Cardiac fibroblast (primary cell): ENCODE data around the gene MYADML2.

Experiments
- DNase-seq, 2 donors: peaks; one replicate each; pipeline versions ENCODE4 v3.0.0 to v3.0.0-alpha.2; 2010; ENCODE audit warnings: low read depth in 2 of 2
- H3K4me3 ChIP-seq, 2 donors: replicated peaks in 1 of 2; 1 replicate in 1 of 2; 2 replicates in 1 of 2; pipeline ENCODE4 v1.5.1; 2011; ENCODE audit warnings: low read depth in 2 of 2, low read length in 2 of 2, mild to moderate bottlenecking in 2 of 2, moderate library complexity in 1 of 2
- TF ChIP-seq, protein P1 (sequence below): IDR thresholded peaks from one replicate; pipeline ENCODE4 v1.5.1; 2011; ENCODE audit warnings: low read depth, mild to moderate bottlenecking, low read length, inconsistent platforms

Gene MYADML2

DNA sequence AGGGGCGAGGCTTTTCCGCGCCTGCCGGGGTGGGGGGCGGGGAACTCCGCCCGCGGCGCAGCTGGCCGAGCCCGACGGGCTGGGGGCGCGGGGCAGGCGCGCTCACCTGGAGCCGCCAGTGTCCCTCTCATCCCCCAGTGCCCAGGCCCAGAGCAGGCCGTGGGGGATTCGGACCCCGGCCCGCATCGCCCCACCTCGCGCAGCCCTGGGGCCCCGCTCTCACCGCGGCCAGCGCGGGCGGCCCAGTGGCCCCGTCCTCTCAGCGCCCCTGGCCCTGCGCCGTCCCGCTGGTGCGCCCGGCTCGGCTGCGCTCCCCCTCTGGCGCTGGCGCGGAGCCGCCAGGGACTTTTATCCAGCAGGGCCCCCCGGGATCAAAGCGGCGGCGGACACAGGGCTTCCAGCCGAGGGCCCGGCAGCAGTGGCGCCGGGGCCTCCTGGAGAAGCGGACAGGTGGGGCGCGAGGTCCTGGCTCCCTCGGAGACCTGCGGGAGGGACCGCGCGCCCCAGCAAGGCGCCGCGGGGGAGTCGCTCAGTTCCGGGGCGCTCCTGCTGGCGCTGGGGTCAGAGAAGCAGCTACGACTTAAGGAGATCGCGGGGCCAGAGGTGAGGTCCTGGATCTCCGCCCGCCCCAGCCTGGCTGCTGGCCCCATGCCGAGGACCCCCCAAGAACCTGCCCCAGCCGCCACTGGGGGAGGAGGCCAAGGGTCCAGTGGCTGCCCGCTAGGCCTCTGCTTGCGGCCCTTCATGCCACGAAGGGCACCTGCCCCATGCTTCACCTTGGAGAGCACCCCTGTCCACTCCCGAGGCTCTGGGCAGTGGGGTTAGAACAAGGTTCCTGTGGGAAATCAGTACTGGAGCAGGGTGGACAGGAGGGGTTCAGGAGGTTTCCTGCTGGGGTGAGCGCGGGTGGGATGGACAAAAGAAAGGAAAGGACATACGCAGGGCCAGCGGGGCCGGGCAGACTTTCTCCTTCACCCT is 14.8 kb upstream of the MYADML2 start:
- no peak overlapping the region for H3K4me3 ChIP-seq
- DNase-seq = no peak
- TF ChIP-seq, protein P1, sequence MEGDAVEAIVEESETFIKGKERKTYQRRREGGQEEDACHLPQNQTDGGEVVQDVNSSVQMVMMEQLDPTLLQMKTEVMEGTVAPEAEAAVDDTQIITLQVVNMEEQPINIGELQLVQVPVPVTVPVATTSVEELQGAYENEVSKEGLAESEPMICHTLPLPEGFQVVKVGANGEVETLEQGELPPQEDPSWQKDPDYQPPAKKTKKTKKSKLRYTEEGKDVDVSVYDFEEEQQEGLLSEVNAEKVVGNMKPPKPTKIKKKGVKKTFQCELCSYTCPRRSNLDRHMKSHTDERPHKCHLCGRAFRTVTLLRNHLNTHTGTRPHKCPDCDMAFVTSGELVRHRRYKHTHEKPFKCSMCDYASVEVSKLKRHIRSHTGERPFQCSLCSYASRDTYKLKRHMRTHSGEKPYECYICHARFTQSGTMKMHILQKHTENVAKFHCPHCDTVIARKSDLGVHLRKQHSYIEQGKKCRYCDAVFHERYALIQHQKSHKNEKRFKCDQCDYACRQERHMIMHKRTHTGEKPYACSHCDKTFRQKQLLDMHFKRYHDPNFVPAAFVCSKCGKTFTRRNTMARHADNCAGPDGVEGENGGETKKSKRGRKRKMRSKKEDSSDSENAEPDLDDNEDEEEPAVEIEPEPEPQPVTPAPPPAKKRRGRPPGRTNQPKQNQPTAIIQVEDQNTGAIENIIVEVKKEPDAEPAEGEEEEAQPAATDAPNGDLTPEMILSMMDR = no peak

DNA sequence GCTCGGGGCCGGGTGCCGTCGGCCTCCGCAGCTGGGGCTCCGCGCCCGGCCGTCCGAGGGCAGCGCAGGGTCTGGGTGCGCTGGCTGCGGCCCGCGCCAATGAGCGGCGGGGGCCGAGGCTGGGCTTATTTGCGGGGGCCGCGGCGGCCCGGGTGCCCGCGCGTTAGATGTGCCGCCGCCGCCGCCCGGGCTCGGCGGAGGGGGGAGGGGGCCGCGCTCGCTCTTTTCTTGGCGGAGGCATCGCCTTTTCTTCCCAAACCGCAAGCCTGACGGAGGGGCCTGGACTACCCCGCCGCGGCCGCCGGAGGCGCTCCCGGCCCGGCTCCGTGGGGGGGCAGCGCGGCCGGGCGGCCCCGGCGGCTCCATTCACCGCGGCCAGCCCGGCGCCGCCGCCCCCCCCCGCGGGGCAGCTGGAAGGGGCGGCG is 14.1 kb upstream of the MYADML2 start, which contains the start of gene NOTUM:
Gene NOTUM, minus strand, starts transcription at position 101 of the 425 bp plus-strand sequence. CDS start 278 bp downstream, outside the sequence.
- no peak within 1 kb of the TSS for H3K4me3 ChIP-seq

DNA sequence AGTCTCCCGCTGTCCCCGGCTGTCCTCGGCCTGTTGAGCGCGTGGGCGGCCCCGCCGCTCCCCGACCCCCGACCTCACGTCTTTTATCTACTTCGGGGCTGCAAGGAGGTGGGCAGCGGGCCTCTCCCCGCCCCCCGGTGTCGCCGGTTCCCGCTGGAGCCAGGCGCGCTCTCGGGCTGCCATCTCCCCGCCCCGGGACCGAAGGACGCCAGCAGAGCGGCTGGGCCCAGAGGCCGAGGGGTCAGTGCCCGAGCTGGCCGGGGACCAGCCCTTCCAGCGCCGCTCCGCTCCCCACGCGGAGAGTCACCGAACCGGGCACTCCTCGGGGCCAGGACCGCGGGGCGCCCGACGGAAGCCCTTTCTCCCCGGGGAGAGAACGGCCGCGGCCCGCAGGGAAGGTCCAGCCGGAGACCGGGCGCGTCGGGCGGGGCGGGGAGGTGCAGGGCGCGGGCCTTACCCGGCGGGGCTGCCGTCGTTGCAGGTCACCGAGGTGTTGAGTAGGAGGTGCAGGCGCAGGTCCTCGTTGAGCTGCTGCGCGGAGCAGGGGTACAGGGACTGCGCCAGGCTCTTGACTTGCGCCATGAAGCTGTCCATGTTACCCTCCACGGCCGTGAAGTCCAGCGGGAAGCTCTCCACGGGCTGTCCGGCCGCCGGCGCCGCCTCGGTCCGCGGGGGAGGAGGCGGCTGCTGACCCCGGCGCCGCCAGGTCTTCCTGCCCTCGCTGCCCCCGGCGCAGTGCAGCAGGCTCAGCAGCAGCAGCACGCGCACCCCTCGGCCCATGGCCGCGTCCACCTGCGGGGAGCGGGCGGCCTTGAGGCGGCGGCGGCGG is 13.3 kb upstream of the MYADML2 start:
- DNase-seq = no peak
- TF ChIP-seq, protein P1 = no peak
- H3K4me3 ChIP-seq = no peak overlapping the region

More for the DNA sequence above, 14.1 kb upstream of the MYADML2 start, which contains the start of gene NOTUM:
- DNase-seq = peak in 1 of 2 donors; percentile 45
- TF ChIP-seq, protein P1 = peak; percentile 26

DNA sequence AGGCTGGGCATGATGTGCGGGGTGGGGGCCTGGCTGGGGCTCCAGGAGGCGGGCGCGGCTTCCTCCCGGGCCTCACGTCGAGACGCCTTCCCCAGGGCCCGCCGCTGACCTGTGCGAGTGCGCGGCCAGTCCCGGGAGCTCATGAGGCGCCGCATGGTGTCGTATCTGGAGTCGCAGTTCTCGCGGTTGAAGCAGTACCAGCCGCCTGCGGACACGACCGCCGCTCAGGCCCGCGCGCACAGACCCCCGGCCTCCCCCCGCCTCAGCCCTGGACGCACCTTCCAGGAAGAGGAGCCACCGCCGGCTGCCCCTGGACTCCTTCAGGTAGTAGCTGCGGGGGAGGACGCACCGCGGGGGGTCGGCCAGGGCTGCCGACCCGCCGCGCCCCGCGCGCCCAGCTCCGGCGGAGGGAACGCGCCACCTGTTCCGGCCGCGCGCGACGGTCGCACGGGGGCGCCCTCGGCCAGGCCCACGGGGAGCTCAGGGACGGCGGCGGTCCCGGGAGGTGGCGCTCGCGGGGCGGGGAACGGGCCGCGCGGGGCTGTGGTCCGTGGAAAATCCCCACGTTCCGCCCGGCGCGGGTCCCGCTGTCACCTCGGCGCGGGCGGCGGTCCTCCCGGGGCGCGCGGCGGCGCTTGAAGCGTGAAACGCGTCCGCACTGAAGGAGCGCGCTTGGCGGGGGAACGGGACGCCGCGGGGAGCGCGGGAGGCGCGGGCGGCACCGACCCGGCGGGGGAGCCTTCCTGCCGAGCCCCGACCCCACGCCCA is 12.5 kb upstream of the MYADML2 start:
- H3K4me3 ChIP-seq = no peak overlapping the region
- peak; percentile 35 to 56 for DNase-seq
- TF ChIP-seq, protein P1 = no peak

DNA sequence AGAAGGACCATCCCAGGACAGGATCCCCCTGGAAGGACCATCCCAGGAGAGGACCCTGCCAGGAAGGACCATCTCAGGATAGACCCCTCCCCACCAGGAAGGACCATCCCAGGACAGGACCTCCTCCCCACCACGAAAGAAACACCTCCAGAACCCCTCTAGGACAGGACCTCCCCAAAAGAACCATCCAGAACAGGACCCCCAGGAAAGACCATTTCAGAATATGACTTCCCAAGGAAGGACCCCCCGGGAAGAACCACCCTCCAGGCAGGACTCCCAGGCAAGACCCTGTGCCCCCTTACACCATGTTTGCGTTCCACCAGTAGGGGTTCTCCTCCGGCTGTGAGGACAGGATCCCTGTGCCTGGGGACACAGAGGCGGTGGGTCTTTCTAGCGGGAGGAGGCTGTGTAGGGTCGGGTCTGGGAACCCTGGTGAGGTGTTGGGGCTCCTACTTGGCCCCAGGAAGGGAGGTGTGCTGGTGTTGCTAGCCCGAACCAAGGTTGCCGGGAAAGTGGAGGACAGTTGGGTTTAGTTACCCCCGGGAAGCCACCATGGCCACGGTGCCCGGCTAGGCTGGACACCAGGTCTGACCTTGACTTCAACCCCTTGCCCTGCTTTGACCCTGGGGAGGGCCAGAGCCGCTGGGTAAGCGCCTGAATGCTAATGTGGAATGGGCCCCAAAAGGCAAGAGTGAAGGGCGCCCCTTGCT is 11.8 kb upstream of the MYADML2 start:
- DNase-seq = no peak
- TF ChIP-seq, protein P1 = no peak
- H3K4me3 ChIP-seq = no peak overlapping the region
